SU-DHL-6 (cell line): ENCODE results near the gene POP4.

Experiments used
- EZH2phosphoT487 ChIP-seq: fragments of 200-600 bp; sonication (generic), shearing (Covaris generic); conservative IDR thresholded peaks from 2 replicates; pipeline ENCODE4 v1.6.1; 2018; ENCODE audit warnings: mild to moderate bottlenecking, antibody characterized with exemption, low read length, moderate library complexity, mixed read lengths
- TF ChIP-seq, protein P1 (sequence below): fragments of 200-600 bp; sonication (generic); IDR thresholded peaks from one replicate; pipeline ENCODE4 v1.5.1; 2017; ENCODE audit warnings: antibody characterized with exemption, mild to moderate bottlenecking, low read length, moderate library complexity; ENCODE audit not compliant: insufficient read depth, poor library complexity, severe bottlenecking

DNA sequence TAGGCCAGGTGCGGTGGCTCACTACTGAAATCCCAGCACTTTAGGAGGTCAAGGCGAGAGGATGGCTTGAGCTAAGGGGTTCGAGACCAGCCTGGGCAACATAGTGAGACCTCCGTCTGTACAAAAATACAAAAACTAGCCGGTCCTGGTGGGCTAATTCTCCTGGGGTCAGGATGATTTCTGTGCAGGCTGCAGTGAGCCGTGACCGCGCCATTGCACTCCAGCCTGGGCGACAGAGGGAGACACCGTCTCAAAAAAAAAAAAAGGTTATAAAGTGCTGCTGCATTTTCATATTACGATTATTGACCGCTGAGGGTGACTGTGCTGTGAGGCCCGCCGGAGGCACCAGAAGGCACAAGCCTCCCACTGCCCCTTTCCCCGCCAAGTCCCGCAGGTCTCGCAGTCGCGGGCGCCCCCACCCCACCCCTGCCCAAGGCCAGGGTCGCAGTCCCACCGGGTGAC lies 58.7 kb downstream of the POP4 start:
- TF ChIP-seq, protein P1, sequence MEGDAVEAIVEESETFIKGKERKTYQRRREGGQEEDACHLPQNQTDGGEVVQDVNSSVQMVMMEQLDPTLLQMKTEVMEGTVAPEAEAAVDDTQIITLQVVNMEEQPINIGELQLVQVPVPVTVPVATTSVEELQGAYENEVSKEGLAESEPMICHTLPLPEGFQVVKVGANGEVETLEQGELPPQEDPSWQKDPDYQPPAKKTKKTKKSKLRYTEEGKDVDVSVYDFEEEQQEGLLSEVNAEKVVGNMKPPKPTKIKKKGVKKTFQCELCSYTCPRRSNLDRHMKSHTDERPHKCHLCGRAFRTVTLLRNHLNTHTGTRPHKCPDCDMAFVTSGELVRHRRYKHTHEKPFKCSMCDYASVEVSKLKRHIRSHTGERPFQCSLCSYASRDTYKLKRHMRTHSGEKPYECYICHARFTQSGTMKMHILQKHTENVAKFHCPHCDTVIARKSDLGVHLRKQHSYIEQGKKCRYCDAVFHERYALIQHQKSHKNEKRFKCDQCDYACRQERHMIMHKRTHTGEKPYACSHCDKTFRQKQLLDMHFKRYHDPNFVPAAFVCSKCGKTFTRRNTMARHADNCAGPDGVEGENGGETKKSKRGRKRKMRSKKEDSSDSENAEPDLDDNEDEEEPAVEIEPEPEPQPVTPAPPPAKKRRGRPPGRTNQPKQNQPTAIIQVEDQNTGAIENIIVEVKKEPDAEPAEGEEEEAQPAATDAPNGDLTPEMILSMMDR: no peak
- TF ChIP-seq EZH2phosphoT487: no peak
